Mesodermal cell (in vitro differentiated cells): Measurements from ENCODE around the gene SRF.

ENCODE experiments used
- H3K27ac ChIP-seq: 2 replicates; pipeline ENCODE4 v1.7.0; 2013; ENCODE audit warnings: mild to moderate bottlenecking, low read depth, low read length, moderate library complexity; ENCODE audit not compliant: severe bottlenecking
- H3K36me3 ChIP-seq: 2 replicates; pipeline ENCODE4 v1.7.1; 2013; ENCODE audit warnings: mild to moderate bottlenecking, low read length, moderate library complexity; ENCODE audit not compliant: control insufficient read depth, insufficient read depth
- H3K4me1 ChIP-seq: one replicate; pipeline ENCODE4 v1.7.1; 2013; ENCODE audit warnings: mild to moderate bottlenecking, low read length; ENCODE audit not compliant: insufficient read depth, control insufficient read depth, poor library complexity, severe bottlenecking
- H3K4me3 ChIP-seq: 2 replicates; pipeline ENCODE4 v1.7.0; 2013; ENCODE audit warnings: low read length, control low read depth, mild to moderate bottlenecking; ENCODE audit not compliant: insufficient read depth, poor library complexity, severe bottlenecking; ENCODE audit errors: extremely low read depth
- H3K9me3 ChIP-seq: 2 replicates; pipeline ENCODE4 v1.7.1; 2013; ENCODE audit warnings: mild to moderate bottlenecking, low read length, moderate library complexity; ENCODE audit not compliant: control insufficient read depth
- WGBS, 2 experiments: methylation state at CpG; one replicate each; pipeline ENCODE4 v1.1.5; 2013; ENCODE audit warnings: missing lambda C conversion rate in 2 of 2; ENCODE audit not compliant: insufficient coverage in 2 of 2; 5-methylcytosine and 5-hydroxymethylcytosine counted together

The SRF gene

DNA sequence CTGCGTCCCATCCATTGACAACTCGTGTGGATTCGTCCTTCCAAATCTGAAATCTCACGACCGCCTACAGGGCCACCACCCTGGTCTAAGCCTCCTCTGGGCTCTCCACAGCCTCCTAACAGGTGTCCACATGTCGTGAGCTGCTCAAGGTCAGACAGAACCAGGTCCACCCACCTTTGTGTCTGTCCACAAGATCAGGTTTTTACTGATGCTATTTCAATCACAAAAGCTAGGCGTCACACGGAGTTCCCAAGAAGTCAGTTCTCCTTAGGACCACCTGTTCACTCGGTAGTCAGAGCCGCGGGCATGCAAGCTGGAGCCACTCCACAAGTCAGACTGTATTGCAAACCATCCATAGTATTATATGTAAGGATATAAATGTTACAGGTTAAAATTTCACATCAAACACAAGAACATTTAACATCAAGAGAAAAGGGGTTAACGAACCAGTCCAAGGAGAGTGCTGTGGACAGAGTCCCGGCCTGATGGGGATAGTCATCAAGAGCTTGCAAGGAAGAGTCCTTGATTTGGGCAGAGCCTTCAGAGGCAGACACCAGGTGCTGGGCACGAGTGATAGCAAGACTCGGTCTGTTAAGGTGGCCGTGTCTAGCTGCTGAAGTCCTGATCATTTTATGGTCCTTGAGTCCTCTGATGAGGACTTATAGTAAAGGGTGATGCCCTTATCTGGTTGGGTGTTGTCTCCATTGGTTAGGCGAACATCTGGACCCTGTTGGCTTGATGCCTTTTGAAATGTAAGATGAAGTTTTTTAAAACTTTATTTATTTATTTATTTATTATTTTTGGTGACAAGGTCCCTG lies 58.9 kb downstream of the SRF start:
- WGBS, 2 experiments = 86 to 89% methylated on average over 10 to 13 of the region's 17 CpGs
- Histone ChIP-seq H3K4me3 (no peak overlapping the region), H3K4me1 (peaks cover 2% of the 10 kb centered on the region), H3K36me3 (no peaks in the 10 kb centered on the region), H3K9me3 (no peaks in the 10 kb centered on the region), H3K27ac (no peak overlapping the region)

GRCh38 chr6:43231053-43231452 lies 60.0 kb downstream of the SRF start:
- H3K27ac ChIP-seq = no peak overlapping the region
- WGBS, 2 experiments = 93% methylated on average over 2 of the region's 4 CpGs; no CpG with 5 or more reads in 1 of the 2 experiments
- no peaks in the 10 kb centered on the region for H3K9me3 ChIP-seq
- H3K4me1 ChIP-seq = no peaks in the 10 kb centered on the region
- no peaks in the 10 kb centered on the region for H3K36me3 ChIP-seq
- no peak overlapping the region for H3K4me3 ChIP-seq
